ENCODE measurements around the gene MRPL21. TPM values are rescaled to one million over a fixed set of nuclear protein-coding genes. Genes with fewer than 3 reads are reported as not detected.

Gene MRPL21
- total RNA-seq, 2 donors from 2014 or later = 41.1 to 76.9 TPM

DNA sequence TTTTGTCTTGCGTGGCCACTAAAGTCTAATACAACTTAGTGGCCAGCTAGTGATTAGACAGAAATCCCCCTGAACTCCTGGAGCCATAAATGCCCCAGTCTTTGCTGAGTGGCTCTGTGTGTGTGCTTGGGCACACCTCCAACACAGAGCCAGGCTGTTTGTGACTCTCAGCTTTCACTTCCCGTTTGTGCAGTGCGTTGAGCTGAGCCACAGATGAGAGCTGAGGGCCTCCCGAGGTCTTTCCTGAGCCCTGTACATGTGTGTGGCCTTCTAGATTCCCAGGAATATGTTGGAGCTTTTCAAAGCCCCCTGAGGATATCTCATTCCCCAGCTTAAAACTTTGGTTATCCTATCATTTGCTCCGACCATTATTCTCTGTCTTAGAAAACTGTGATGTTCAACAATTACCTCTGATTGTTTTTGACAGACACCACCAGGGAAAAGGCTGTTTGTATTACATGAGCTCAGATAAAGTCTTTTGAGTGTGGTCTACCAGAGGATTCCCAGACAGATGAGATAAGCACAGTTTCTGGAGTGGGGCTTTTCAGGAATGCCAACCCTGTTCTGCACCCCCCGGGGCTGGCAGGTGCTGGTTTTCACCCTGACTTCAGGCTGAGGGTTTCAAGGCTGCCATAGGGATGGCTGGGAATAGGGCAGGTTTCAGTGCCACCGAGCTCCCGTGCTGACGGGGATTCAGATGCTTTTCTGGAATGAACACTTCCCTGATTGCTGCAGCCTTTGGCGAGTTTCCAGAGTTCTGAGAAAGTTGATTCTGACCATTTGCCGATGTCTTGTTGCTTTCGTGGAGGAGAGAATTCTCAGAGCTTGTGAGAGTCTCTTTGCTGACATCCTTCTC lies 23.9 kb upstream of the MRPL21 start:
- peak; percentile 31 for DNase-seq (ENCODE audit: low spot score)
- peaks cover 0 to 9% of the 10 kb centered on the region in 2 donors for H3K36me3 ChIP-seq
- 52% methylated on average over 12 of the region's 12 CpGs for WGBS
- H3K4me1 ChIP-seq (replicated peaks) = peaks cover 7% of the 10 kb centered on the region
- H3K9me3 ChIP-seq = no peaks in the 10 kb centered on the region
- TF ChIP-seq, protein P1, sequence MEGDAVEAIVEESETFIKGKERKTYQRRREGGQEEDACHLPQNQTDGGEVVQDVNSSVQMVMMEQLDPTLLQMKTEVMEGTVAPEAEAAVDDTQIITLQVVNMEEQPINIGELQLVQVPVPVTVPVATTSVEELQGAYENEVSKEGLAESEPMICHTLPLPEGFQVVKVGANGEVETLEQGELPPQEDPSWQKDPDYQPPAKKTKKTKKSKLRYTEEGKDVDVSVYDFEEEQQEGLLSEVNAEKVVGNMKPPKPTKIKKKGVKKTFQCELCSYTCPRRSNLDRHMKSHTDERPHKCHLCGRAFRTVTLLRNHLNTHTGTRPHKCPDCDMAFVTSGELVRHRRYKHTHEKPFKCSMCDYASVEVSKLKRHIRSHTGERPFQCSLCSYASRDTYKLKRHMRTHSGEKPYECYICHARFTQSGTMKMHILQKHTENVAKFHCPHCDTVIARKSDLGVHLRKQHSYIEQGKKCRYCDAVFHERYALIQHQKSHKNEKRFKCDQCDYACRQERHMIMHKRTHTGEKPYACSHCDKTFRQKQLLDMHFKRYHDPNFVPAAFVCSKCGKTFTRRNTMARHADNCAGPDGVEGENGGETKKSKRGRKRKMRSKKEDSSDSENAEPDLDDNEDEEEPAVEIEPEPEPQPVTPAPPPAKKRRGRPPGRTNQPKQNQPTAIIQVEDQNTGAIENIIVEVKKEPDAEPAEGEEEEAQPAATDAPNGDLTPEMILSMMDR (IDR thresholded peaks at IDR 0.05) = no peak
- TF ChIP-seq POLR2A (IDR thresholded peaks at IDR 0.05) (no peak), POLR2AphosphoS5 (IDR thresholded peaks at IDR 0.05) (peak; percentile 33)
- H3K27me3 ChIP-seq (replicated peaks; ENCODE audit: insufficient read depth) = no peaks in the 10 kb centered on the region
- H3K4me3 ChIP-seq = no peak overlapping the region
- intact Hi-C loops (cut with DNase I) = loop anchor here (10.0 kb wide), 1 partner anchor 717 kb away; the partner anchor contains the start of gene CCND1
- peak overlapping the region; percentile 18 to 54 for H3K27ac ChIP-seq

DNA sequence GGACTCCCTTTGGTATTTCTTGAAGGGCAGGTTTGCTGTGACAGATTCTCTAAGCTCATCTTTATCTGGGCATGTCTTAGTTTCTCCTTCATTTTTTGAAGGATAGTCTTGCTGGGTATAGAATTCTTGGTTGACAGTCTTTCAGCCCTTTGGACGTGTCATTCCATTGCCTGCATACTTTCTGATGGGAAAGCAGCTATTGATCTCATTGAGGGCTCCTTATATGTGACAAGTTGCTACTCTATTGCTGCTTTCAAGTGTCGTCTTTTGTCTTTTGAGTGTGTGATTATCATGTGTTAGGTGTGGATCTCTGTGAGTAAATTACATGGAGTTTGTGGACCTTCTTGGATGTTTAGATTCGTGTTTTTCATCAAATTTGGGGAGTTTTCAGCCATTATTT lies 22.0 kb upstream of the MRPL21 start:
- H3K9me3 ChIP-seq = no peaks in the 10 kb centered on the region
- no peak overlapping the region for H3K27ac ChIP-seq
- peaks cover 7% of the 10 kb centered on the region for H3K4me1 ChIP-seq (replicated peaks)
- DNase-seq (ENCODE audit: low spot score) = no peak
- H3K36me3 ChIP-seq = peaks cover 0 to 9% of the 10 kb centered on the region in 2 donors
- TF ChIP-seq, protein P1 (IDR thresholded peaks at IDR 0.05) = no peak
- TF ChIP-seq POLR2AphosphoS5 (IDR thresholded peaks at IDR 0.05) (no peak), POLR2A (IDR thresholded peaks at IDR 0.05) (no peak)
- no peak overlapping the region for H3K4me3 ChIP-seq
- intact Hi-C loops (cut with DNase I) = loop anchor here (10.0 kb wide), 1 partner anchor 719 kb away; the partner anchor contains the start of gene CCND1
- 96% methylated on average over 3 of the region's 3 CpGs for WGBS
- no peaks in the 10 kb centered on the region for H3K27me3 ChIP-seq (replicated peaks; ENCODE audit: insufficient read depth)

DNA sequence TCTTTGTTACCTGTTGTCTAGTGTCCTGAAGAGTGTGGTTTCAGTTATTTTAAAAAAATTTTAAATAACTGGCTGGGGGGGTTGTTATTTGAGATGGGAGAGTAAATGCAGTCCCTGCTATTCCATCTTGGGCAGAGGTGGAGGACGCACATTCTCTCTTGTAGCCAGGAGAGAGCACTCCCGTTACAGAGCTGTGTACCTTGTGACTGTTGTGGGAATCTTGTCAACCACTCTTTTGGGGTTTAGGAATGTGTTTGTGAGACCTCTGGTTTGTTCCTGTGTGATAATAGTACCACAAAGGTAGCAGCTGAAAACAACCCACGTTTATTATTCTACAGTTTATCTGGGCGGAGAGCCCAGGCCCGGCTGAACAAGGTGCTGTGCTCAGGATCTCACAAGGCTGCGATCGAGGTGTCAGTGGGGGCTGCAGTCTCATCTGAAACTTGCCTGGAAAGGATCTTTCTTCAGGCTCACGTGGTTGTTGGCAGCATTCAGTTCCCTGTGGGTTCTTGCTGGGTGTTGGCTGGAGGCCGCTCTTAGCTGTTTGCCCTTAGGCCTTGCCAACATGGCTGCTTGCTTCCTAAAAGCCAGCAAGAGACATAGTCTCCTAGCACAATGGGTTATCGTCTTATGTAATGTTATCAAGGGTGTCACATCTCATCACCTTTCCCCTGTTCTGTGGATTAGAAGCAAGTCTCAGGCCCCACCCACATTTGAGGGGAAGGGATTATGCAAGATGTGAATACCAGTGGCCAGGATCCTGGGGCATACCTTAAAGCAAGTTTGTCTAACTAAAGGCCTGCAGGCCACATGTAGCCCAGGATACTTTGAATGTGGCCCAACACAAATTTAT lies 20.7 kb upstream of the MRPL21 start:
- peaks cover 0 to 4% of the 10 kb centered on the region in 2 donors for H3K36me3 ChIP-seq
- no peak overlapping the region for H3K4me3 ChIP-seq
- H3K27ac ChIP-seq = peak overlapping the region; percentile 23 to 52
- TF ChIP-seq POLR2A (IDR thresholded peaks at IDR 0.05) (no peak), POLR2AphosphoS5 (IDR thresholded peaks at IDR 0.05) (peak; percentile 28)
- TF ChIP-seq, protein P1 (IDR thresholded peaks at IDR 0.05) = peak in 1 of 4 experiments; percentile 14
- H3K9me3 ChIP-seq = no peaks in the 10 kb centered on the region
- no peak for DNase-seq (ENCODE audit: low spot score)
- no peaks in the 10 kb centered on the region for H3K27me3 ChIP-seq (replicated peaks; ENCODE audit: insufficient read depth)
- intact Hi-C loops (cut with DNase I) = loop anchor here (10.0 kb wide), 1 partner anchor 721 kb away; the partner anchor contains the start of gene CCND1
- 64% methylated on average over 10 of the region's 10 CpGs for WGBS
- H3K4me1 ChIP-seq (replicated peaks) = peaks cover 7% of the 10 kb centered on the region

DNA sequence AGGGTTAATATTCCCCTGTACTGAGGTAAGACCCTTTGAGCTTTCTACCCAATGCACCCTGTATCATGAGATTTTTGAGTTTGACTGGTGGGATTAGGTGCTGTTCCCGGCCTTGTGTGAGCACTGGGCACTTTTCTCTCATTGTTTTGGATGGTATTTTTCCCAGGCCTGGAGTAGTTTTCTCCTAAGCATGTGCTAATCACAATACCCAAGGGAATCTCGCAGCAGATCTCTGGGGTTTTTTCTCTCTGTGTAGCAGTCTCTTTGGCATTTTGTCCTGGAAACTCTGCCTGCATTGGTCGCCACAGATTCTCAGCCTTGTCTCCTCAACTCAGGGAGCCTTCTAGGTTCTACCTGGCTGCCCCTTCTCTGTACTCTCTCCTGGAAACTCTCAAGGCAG lies 20.0 kb upstream of the MRPL21 start:
- TF ChIP-seq, protein P1 (IDR thresholded peaks at IDR 0.05) = no peak
- no peak for TF ChIP-seq POLR2AphosphoS5 (IDR thresholded peaks at IDR 0.05)
- no peak for TF ChIP-seq POLR2A (IDR thresholded peaks at IDR 0.05)
- H3K27ac ChIP-seq = peak overlapping the region; percentile 23 to 52
- H3K9me3 ChIP-seq = no peaks in the 10 kb centered on the region
- H3K4me3 ChIP-seq = no peak overlapping the region
- intact Hi-C loops (cut with DNase I) = loop anchor here (10.0 kb wide), 1 partner anchor 721 kb away; the partner anchor contains the start of gene CCND1
- H3K36me3 ChIP-seq = no peaks in the 10 kb centered on the region
- H3K4me1 ChIP-seq (replicated peaks) = peaks cover 7% of the 10 kb centered on the region
- WGBS = 81% methylated on average over 3 of the region's 3 CpGs
- H3K27me3 ChIP-seq (replicated peaks; ENCODE audit: insufficient read depth) = no peaks in the 10 kb centered on the region
- DNase-seq (ENCODE audit: low spot score) = no peak

Measured in prostate gland (tissue), 2 donors.